Measurements from ENCODE around the gene KRTAP2-1.
"Not testable (repeated sequence)": the region's sequence is repeated elsewhere in the genome, so short reads cannot be mapped to it uniquely, and the experiment has no call there.

KRTAP2-1 gene

GRCh38 chr17:41016578-41017215 lies 30.4 kb downstream of the KRTAP2-1 start:
- DNase-seq (ENCODE audit: insufficient read length, low spot score) = no peak
- no peak for FAIRE-seq

- no peak for FAIRE-seq
- no peak for DNase-seq (ENCODE audit: insufficient read length, low spot score)
Measured at GRCh38 chr17:41015454-41015853, 31.7 kb downstream of the KRTAP2-1 start.

GRCh38 chr17:41013606-41014005 lies 33.5 kb downstream of the KRTAP2-1 start:
- no peak for FAIRE-seq
- DNase-seq (ENCODE audit: insufficient read length, low spot score) = no peak

- no peak for FAIRE-seq
- no peak for DNase-seq (ENCODE audit: insufficient read length, low spot score)
Measured at GRCh38 chr17:41013181-41013580, 33.9 kb downstream of the KRTAP2-1 start.

GRCh38 chr17:41012326-41013120 lies 34.6 kb downstream of the KRTAP2-1 start:
- DNase-seq (ENCODE audit: insufficient read length, low spot score) (no peak), FAIRE-seq (no peak)

GRCh38 chr17:41010441-41010840 lies 36.7 kb downstream of the KRTAP2-1 start:
- FAIRE-seq (no peak), DNase-seq (ENCODE audit: insufficient read length, low spot score) (no peak)

- no peak for FAIRE-seq
- no peak for DNase-seq (ENCODE audit: insufficient read length, low spot score)
Measured at GRCh38 chr17:41009936-41010335, 37.2 kb downstream of the KRTAP2-1 start.

- DNase-seq (ENCODE audit: insufficient read length, low spot score) (no peak), FAIRE-seq (no peak)
Measured at GRCh38 chr17:41009301-41009760, 37.8 kb downstream of the KRTAP2-1 start.

- FAIRE-seq = no peak
- no peak for DNase-seq (ENCODE audit: insufficient read length, low spot score)
Measured at GRCh38 chr17:41008811-41009210, 38.3 kb downstream of the KRTAP2-1 start, which contains the start of gene KRTAP3-1. Gene KRTAP3-1, minus strand, starts transcription at chr17:41009128. Its CDS starts 54 bp downstream, at chr17:41009074.

- FAIRE-seq (no peak), DNase-seq (ENCODE audit: insufficient read length, low spot score) (no peak)
Measured at GRCh38 chr17:41004397-41004796, 42.7 kb downstream of the KRTAP2-1 start.

GRCh38 chr17:41003926-41004325 lies 43.2 kb downstream of the KRTAP2-1 start:
- FAIRE-seq (no peak), DNase-seq (ENCODE audit: insufficient read length, low spot score) (no peak)

GRCh38 chr17:41002814-41003213 lies 44.3 kb downstream of the KRTAP2-1 start:
- FAIRE-seq = no peak
- no peak for DNase-seq (ENCODE audit: insufficient read length, low spot score)

GRCh38 chr17:41001795-41002194 lies 45.3 kb downstream of the KRTAP2-1 start:
- no peak for FAIRE-seq
- no peak for DNase-seq (ENCODE audit: insufficient read length, low spot score)

- FAIRE-seq = not testable (repeated sequence)
Measured at GRCh38 chr17:40999563-40999962, 47.6 kb downstream of the KRTAP2-1 start, which contains the start of gene KRTAP3-2. Gene KRTAP3-2, minus strand, starts transcription at chr17:40999906. Its CDS starts 53 bp downstream, at chr17:40999853.

GRCh38 chr17:40997361-40997760 lies 49.8 kb downstream of the KRTAP2-1 start:
- FAIRE-seq (no peak), DNase-seq (ENCODE audit: insufficient read length, low spot score) (no peak)

More at GRCh38 chr17:40999563-40999962, 47.6 kb downstream of the KRTAP2-1 start, which contains the start of gene KRTAP3-2:
- not testable (repeated sequence) for DNase-seq (ENCODE audit: insufficient read length, low spot score)

- DNase-seq (ENCODE audit: insufficient read length, low spot score) (no peak), FAIRE-seq (no peak)
Measured at GRCh38 chr17:40996829-40997228, 50.3 kb downstream of the KRTAP2-1 start.
